ENCODE measurements around the gene CCDC102A.
A peak's percentile ranks its signal among the peaks of the same experiment; 100 is the strongest.

Gene CCDC102A

DNA sequence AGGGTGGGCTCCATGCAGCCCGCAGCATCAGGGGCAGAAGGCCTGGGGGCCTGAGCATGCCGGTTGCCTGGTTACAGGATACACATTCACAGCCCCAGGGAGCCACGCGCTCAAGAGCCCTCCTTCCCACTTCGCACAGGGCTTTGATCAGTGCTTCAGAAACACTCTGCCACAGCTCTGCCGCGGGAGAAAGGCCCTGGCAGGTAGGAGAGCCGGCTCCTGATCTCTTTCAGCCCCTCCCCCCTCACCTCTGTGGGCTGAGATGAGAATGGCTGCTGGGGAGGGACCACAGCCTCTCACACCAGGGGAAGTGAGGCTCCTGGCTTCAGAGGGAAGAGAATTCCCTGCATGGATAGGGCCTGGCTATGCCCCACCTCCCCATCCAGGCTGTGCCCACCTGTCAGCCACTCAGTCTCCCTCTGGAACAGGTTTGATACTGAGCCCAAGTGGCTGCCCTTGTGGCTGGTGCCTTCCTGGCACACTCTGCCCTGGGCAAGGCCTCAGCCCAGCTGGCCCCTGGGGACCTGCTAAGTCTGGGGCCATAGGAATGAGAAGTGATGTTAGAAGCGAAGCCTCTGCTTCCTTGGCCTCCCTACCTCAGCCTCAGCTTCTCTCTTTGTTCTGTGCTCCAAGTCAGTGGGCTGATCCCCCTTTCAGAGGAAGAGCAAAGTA lies 58.7 kb downstream of the CCDC102A start:
- no peak for DNase-seq (ENCODE audit: low spot score)

DNA sequence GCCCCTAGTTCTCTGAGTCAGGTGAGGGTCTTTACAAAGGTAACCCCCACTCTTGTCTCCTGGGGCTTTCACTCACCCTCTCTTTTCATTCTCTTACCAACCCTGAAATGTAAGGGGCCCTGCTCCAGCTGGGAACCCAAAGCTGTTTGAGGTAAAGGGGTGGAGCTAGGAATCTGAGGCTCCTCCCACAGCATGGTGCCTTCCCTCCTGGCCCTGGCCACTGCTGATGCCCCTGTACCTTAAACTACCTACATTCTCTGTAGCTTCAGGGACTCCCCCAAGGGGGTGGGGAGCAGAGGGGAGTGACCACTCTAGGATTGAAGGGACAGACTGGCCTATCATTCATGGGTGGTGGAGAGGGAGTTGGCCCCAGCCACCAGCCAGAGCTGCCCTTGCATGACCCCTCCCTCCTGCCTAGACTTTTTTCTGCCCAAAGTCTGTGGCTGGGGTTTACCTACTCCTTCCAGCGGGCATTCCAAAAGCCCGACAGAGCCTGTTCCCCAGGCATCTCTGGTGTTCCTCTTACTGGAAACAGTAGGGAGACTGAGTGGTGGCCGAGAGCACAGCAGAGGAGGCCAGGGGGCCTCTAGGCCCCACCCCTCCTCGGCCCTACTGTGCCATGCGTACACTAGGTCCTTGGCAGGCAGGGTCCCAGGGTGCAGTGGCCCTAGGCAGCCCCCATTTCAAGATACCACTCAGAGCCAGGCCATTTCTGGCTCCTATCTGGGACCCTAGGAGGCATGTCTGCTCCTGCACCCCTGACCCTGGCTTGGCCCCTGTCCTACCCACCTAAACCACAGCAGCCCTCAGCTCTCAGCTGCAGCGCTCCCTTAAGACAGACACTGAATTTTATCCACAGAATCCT lies 59.6 kb downstream of the CCDC102A start:
- DNase-seq (ENCODE audit: low spot score) = no peak

DNA sequence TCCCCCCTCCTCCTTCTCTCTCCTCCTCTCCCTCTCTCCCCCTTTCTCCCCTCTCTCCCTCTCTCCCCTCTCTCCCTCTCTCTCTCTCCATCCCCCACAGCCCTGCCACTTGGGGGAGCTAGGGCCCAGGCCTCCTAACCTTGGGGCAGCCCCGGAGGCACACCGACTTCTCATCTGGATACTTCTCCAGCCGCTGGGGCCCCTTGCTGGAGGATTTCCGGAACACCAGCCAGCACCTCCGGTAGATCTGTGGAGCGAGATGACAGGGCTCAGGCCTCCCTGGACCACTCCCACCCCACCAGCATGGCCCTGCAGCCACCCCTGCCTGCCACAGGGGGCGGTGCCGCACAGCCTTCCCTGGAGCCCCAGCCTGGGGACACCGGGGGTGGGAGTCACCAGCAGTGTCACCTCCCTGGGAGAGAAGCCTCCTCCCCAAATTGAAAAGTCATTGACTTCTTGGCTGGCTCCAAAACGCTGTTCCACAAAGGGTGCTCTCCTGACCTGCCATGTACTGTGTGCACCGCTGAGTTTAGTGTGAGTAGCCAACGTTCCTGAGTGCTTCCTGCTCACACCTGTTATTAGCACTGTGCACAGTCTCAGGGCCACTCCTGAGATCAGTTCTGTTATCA lies 60.5 kb downstream of the CCDC102A start:
- peak; percentile 38 for DNase-seq (ENCODE audit: low spot score)

DNA sequence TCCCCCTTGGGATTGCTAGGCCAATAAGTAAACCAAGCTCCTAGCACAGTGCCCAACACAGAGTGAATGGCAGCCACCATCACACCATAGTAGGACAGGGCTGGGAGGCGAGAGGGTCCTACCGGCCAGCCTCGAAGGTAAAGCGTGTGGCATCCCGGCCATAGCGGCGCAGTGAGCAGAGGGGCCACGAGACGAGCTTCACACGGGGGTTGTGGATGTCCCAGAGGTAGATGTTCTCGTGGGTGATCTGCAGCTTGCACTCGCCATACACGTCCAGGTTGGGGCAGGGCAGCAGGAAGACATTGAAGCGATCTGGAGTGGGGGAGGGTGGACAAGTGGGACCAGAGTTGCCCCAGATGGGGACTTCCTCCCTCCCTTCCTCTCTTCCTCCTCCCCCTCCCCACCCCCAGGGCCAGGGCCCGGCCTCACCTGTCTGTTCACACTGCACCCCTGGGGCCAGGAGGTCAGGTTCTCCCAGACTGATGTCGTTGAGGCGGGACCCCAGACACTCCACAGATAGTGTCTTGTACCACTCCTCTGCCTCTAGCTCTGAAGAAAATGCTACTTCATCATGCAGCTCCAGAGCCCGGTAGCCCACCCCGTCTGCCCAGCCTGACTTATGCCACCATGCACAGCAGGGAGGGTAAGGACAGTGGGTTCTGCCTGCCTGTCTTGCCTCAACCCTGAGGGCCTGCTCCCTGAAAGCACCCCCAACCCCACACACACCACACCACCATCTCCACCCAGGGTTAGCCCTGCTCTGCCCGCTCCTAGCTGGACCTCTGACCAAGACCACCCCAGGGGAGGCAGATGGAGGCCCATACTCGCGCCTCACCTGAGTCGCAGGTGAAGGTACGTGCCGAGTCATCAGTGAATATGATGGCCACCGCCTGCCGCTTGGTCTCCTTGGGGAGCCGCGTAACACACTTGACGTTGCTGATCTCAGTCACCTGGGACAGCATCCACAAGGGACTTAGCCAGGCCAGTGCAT lies 61.4 kb downstream of the CCDC102A start:
- DNase-seq (ENCODE audit: low spot score) = no peak

DNA sequence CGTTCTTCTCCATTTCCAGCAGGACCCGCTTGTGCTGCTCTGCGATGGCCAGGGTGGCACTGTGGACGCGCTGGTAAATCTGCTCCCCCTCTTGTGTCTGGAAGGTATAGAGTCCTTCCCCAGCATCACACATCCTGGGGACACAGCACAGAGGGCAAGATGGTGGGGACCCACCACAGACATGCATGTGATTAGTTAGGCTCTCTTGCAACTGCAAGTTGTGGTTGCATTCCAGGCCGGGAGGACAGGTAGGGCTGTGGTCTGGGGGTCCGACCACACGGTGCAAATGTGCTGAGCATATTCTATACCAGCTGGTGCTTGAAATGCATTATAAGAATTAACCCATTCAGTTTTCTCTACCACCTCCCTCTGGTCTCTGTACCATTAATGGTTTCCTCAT lies 62.5 kb downstream of the CCDC102A start:
- no peak for DNase-seq (ENCODE audit: low spot score)

DNA sequence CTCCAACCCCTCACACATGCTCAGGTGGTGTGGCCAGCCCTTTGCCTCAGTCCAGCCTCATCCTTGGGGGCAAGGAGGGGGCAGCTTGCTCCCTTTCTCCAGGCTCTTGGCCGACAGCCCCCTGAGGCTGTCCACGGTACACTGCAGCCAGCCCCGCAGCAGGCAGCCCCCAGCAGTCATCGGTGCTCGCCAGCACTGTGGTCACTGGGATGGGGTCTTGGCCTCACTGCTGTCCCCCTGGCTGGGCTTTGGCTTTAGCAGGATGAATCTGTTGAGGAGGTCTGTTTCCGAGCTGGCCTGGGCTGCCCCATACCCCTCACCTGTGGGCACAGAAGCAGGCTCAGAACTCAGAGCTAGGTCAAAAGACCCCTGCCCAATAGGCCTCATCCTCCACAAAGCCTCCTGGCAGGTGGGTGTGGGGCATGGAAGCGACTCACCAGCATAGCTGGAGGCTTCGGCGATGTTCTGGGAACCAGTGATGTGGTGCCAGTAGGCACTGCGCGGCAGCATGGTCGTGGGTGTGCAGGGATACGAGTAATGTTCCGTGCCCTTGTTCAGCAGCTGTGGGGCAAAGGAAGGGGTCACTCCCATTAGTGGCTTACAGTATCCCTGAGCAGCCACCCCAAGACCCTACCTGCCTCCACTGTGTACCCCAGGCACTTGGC lies 63.1 kb downstream of the CCDC102A start:
- DNase-seq (ENCODE audit: low spot score) = no peak

DNA sequence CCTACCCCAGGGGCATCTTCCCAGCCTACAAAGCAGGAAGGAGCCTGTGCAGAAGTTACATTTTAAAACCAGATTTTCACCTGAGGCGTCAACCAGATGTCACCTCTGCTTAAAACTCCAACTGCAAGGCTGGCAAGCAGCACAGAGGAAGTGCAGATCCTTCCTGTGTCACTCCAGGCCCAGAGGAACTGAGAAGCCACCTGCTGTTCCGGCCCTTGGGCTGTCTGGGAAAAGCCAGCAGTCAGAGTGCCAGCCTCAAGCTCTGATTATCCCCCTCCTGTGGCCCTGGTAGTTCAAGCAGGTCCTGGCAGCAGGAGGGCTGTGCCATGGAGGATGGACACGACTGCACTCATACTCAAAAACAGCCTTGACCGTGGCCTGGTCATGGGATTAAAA lies 63.7 kb downstream of the CCDC102A start:
- no peak for DNase-seq (ENCODE audit: low spot score)

DNA sequence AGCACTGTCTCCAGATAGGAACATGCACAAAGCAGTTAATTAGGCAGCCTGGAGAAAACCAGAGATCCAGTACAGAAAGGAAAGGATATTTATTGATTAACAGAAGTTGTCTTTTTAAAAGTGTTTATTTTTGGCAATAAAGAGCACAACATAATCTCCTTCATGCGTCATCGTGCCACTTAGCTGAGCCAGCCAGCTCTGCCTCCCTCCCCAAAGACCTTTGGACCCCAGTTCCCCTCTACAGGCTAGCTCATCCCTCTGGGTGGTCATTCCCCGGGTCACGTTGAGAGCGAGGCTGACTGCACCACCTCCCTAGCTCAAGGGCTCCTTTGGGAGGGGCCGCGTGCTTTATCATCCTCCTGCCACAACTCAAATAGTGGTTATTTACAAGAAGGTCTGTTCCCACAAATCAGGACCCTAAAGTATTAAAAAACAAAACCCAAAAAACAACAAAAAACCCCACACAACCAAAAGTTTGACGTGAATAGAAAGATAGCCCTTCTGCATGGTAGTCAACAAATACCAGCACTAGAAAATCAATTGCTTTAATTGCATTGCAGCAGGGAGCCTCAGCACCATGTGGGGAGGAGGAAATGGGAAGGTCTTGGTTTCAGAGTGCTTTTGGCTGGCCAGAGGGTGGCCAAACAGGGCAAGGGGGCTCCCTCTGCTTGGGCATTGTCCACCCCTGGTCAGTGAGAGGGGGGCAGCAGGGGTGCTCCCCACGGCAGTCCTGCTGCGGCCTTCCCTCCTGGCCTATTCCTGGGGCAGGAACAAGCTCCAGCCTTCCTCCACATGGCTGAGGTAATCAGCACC lies 64.3 kb downstream of the CCDC102A start:
- peak; percentile 60 for DNase-seq (ENCODE audit: low spot score)

DNA sequence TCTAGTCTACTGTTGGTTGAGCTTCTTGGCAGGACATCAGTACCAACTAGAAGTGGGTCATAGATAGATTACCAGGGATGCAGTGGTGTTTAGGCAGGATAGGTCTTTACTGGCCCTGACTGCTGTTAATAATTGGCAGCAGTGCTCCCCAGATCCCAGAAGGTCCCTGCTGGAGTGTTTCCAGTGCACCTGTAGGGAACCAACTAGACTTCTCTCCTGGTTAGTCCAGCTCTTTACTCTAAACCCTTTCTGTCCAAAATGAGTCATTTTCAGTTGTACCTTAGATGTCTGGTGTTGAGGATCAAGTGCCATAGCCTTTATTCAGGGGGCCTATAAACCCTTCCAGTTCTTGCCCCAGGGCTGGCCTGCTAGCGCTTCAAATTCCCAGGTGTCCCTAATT lies 65.2 kb downstream of the CCDC102A start:
- DNase-seq (ENCODE audit: low spot score) = peak; percentile 24

DNA sequence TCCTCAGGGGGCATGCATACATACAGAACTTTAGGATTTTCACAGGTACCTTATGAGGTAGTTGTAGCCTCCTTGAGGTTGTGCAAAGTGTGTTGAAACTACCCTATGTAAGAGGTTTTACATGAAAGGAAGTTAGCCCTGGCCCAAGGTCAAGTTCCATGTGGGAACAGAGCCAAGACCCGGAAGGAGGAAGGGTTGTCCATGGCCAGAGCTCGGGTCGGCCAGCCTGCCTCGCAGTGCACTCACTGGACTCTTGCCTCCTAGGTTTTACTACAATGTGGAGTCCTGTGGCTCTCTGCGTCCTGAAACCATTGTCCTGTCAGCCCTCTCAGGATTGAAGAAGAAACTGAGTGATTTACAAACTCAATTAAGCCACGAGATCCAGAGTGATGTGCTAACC lies 65.7 kb downstream of the CCDC102A start:
- DNase-seq (ENCODE audit: low spot score) = no peak

DNA sequence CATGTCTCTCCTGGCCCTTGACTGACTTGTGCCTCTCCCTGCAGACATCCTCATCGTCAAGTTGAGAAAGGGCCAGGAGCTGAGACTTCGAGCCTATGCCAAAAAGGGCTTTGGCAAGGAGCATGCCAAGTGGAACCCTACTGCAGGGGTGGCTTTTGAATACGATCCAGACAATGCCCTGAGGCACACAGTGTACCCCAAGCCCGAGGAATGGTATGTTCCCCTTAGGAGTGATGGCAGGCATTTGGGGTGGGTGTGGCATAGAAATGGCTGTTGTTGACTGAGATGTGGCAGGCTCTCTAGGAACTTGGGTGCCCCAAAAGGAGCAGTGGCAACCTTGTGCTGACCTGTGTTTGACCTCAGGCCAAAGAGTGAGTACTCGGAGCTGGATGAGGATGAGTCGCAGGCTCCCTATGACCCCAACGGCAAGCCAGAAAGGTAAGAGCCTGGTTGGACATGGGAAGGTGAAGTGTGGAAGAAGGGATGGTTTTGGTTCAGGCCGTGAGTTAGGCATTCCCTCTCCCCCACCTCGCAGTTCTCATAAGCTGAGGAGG lies 66.4 kb downstream of the CCDC102A start:
- DNase-seq (ENCODE audit: low spot score) = no peak

DNA sequence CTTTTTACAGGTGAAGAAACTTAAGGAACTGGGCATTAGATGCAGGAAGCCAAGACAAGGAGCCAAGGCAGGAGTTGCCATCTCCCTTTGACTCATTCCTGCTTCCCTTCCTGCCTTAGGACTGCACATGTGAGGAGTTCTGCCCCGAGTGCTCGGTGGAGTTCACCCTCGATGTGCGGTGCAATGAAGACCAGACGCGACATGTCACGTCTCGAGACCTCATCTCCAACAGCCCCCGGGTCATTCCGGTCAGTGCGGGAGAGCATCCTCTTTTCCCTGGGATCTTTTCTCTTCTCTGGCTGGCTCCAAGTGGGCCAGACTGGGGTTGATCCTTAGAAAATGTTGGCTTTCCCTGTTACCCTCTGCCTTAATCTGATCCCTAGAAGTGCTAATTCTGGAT lies 67.3 kb downstream of the CCDC102A start:
- no peak for DNase-seq (ENCODE audit: low spot score)

DNA sequence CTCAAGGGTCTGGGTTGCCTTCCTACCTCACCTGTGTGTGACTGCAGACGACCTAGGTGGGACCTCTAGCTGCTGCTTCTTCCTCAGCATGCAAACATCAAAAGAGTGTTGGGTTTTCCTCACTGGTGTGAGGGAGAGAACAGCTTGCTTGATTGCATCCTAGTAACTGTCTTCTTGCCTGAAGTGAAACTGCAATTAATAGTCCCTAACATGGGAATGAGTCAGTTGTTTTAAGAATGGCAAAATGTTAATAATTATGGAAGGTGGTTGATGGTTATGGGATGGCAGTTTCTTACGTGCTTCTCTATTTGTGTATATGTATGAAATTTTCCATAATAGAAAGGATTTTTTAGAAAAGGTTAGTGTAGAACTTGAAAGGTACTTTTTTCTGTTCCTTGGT lies 68.0 kb downstream of the CCDC102A start:
- DNase-seq (ENCODE audit: low spot score) = peak; percentile 62

DNA sequence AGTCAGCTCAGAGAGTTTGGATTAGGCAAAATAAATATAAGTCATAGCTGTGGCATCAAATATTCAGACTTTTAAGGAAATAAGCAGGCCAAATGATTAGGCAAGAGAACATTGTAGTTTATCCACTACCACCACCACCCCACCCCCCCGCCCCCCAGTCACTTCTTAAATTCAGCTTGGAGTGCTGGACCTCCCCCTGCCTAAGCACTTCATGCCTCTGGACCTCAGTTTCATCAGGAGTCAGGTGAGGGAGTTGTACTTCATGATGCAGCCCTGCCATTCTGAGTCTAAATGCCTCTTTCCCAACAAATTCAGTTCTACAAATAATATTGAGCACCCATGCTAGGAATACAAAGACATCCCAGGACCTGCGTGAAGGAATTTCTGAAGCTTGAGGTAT lies 71.8 kb downstream of the CCDC102A start:
- DNase-seq (ENCODE audit: low spot score) = no peak

DNA sequence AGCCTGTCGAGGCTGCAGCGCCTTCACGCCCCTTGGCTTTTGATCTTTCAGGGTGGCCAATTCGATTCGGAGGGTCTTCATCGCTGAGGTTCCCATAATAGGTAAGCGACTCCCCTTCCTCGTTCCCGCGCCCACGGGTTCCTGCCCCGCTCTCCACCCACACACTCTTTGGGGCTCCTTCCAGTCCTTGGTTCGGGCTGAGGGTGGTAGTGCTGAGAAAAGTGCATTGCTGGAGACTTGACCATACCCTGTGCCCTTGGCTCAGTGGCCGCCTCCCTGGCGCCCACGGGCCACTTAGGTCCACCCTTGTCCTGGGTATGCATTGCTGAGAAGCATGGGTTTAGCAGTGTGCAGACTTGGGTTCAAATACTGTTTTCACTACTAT lies 73.4 kb downstream of the CCDC102A start:
- DNase-seq (ENCODE audit: low spot score) = no peak

DNA sequence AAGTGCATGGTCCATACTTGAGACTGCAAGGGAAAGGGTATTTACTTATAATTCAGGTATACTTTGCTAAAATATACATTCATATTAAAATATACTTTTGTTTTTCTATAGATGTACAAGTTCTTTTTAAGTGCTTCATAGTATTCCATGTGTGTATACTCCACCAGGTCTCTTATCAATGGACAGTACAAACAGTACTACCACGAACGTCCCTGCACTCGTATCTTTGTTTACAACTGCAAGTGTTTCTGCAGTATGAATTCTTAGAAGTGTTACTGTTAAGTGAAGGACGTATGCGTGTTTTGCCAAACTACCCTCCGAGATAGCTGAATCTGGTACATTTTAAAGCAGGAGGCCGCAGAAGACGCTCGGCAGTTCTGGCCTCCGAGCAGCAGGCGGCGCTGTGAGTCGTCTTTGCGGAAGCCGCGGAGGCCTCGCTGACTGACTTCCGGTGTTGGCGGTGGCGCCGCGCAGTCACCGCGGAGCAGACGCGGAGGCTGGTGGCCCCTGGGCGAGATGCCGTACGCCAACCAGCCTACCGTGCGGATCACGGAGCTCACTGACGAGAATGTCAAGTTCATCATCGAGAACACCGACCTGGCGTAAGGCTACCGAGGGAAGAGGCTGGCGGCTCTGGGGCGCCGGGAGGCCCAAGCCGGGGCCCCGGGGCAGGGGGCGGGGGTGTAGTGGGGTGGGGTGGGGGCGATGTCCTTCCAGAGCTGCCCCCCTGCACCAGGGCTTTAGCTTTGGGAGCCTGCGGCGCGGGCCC lies 74.0 kb downstream of the CCDC102A start, which contains the start of gene POLR2C:
Gene POLR2C, plus strand, starts transcription at position 471 of the 769 bp plus-strand sequence. Its CDS starts 46 bp downstream, at position 517.
- peak; percentile 87 for DNase-seq (ENCODE audit: low spot score)
